Calu3 (cell line): Measurements from ENCODE around the gene HCAR1. TPM values are rescaled to one million over a fixed set of nuclear protein-coding genes. Genes with fewer than 3 reads are reported as not detected.
"Not testable (repeated sequence)": the region's sequence is repeated elsewhere in the genome, so short reads cannot be mapped to it uniquely, and the experiment has no call there.

Experiments
- BruUV-seq: library from RNA; stranded (reverse); fragments of 400-500 nt; replicated peaks from 2 replicates; lab custom pipeline; 2021; lab: Mats Ljungman, UMichigan
- CTCF ChIA-PET: fragments of 300-600 bp; sonication (Branson Sonifier 250); formaldehyde crosslinking; loops from one replicate; lab custom pipeline; 2022; ENCODE audit warnings: antibody characterized with exemption; lab: Charles Lee
- DNase-seq: peaks from one replicate; pipeline ENCODE4 v3.0.0; 2022
- H3K27ac Mint-ChIP-seq: one replicate; pipeline ENCODE4 v1.8.0; 2022; ENCODE audit warnings: mixed read lengths; ENCODE audit not compliant: unreplicated experiment
- H3K27me3 Mint-ChIP-seq: one replicate; pipeline ENCODE4 v1.8.0; 2022; ENCODE audit warnings: mixed read lengths; ENCODE audit not compliant: unreplicated experiment
- H3K36me3 Mint-ChIP-seq: one replicate; pipeline ENCODE4 v1.8.0; 2022; ENCODE audit warnings: mild to moderate bottlenecking, moderate library complexity, mixed read lengths; ENCODE audit not compliant: insufficient read depth, unreplicated experiment
- H3K4me1 Mint-ChIP-seq: one replicate; pipeline ENCODE4 v1.8.0; 2022; ENCODE audit warnings: mild to moderate bottlenecking, low read depth, mixed read lengths; ENCODE audit not compliant: unreplicated experiment
- H3K4me3 Mint-ChIP-seq: one replicate; pipeline ENCODE4 v1.8.0; 2022; ENCODE audit warnings: mild to moderate bottlenecking, low read depth, moderate library complexity, mixed read lengths; ENCODE audit not compliant: unreplicated experiment
- H3K9me3 Mint-ChIP-seq: one replicate; pipeline ENCODE4 v1.8.0; 2022; ENCODE audit warnings: low read depth, mixed read lengths; ENCODE audit not compliant: unreplicated experiment
- intact Hi-C: fragments of 100-400 bp; cut with micrococcal nuclease; formaldehyde crosslinking; loops from one replicate; pipeline ENCODE4 v1.10.0; 2022; ENCODE audit not compliant: unreplicated experiment
- total RNA-seq: library from RNA; stranded (reverse); gene quantifications from 2 replicates; pipeline ENCODE4 v1.2.3, GENCODE V29; 2022
- TF ChIP-seq, protein P1 (sequence below): fragments of 200-600 bp; IDR thresholded peaks from one replicate; pipeline ENCODE4 v1.8.0; 2022; ENCODE audit warnings: antibody characterized with exemption; ENCODE audit not compliant: unreplicated experiment

Gene HCAR1
- total RNA-seq, 1 experiment from 2014 or later: 5.9 TPM

DNA sequence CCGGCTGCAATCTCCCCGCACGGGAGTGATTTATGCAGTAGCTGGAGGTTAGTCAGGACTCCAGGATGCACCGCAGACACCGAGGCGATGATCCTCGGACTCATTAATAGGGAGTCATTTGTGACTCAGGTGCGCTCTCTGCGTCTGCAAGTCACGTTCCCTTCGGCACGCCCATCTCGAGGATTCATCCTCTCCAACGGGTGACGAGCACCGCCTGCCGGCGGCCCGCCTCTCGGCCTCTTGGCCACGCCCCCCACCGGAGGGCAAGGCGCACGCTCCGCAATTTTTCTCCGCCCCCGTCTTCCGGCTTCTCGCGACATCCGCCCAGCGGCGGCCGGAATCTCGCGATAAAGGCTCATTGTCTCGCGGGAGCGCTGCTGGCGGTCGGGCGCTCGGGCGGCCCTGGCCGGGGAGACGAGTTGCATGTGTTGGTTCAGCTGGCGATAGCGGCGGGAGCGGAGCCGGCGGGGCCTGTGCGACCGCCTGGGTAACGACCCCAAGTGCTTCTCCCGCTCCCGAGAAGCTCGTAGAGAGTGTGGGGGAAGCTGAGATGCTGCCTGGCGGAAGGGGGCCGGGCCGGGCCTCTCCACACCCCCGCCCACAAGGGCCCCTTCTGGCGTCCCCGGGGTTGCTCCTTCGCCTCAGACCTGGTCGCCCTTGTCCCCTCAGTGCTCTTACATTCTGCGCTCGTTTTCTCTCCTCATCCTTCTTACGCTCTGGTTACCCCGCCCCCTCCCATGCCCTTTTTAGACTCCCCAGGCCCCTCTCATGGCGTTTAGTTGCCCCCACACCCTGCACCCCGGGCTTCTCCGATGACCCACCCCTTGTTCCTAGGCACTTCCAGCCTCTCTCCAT lies 22.0 kb upstream of the HCAR1 start, which contains the start of gene DENR:
Gene DENR (plus strand): TSS at position 361 of the 855 bp plus-strand sequence. CDS start 878 bp downstream, outside the sequence.
- Mint-ChIP-seq H3K27ac (peak within 1 kb of the TSS; percentile 99), H3K27me3 (no peaks in the 10 kb centered on the region), H3K9me3 (peaks cover 3% of the 10 kb centered on the region), H3K4me3 (peak within 1 kb of the TSS; percentile 98), H3K4me1 (peaks cover 63% of the 10 kb centered on the region), H3K36me3 (peaks cover 52% of the 10 kb centered on the region)
- CTCF ChIA-PET: interaction anchor here (1.0 to 1.6 kb wide), 4 partner anchors 9 to 115 kb away, joined by 3 to 21 read pairs (median 5); no protein-coding TSS in a partner anchor
- peak; percentile 100 for DNase-seq
- TF ChIP-seq, protein P1, sequence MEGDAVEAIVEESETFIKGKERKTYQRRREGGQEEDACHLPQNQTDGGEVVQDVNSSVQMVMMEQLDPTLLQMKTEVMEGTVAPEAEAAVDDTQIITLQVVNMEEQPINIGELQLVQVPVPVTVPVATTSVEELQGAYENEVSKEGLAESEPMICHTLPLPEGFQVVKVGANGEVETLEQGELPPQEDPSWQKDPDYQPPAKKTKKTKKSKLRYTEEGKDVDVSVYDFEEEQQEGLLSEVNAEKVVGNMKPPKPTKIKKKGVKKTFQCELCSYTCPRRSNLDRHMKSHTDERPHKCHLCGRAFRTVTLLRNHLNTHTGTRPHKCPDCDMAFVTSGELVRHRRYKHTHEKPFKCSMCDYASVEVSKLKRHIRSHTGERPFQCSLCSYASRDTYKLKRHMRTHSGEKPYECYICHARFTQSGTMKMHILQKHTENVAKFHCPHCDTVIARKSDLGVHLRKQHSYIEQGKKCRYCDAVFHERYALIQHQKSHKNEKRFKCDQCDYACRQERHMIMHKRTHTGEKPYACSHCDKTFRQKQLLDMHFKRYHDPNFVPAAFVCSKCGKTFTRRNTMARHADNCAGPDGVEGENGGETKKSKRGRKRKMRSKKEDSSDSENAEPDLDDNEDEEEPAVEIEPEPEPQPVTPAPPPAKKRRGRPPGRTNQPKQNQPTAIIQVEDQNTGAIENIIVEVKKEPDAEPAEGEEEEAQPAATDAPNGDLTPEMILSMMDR: peak; percentile 76
- BruUV-seq: no TSS peak
- intact Hi-C loops: loop anchor here (1.0 kb wide), 3 partner anchors 26 to 114 kb away; no protein-coding TSS in a partner anchor

DNA sequence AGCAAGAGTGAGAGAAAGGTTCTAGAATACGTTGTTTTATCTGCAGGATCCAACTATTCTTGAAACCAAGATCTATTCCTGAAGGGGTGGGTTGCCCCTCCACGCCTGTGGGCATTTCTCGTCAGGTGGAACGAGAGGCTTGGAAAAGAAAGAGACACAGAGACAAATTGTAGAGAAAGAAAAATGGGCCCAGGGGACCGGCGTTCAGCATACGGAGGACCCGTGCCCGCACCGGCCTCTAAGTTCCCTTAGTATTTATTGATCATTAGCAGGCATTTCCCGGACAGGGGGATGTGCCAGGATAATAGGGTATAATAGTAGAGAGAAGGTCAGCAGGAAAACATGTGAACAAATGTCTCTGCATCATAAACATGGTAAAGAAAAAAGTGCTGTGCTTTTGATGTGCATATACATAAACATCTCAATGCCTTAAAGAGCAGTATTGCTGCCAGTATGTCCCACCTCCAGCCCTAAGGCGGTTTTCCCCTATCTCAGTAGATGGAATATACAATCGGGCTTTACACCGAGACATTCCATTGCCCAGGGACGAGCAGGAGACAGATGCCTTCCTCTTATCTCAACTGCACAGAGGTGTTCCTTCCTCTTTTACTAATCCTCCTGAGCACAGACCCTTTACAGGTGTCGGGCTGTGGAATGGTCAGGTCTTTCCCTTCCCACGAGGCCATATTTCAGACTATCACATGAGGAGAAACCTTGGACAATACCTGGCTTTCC lies 20.3 kb upstream of the HCAR1 start:
- Mint-ChIP-seq H3K36me3 (peaks cover 41% of the 10 kb centered on the region), H3K27ac (peak overlapping the region; percentile 99), H3K4me3 (peak overlapping the region; percentile 98), H3K4me1 (peaks cover 46% of the 10 kb centered on the region)
- BruUV-seq, DNase-seq, H3K27me3 Mint-ChIP-seq, H3K9me3 Mint-ChIP-seq, intact Hi-C loops: not testable (repeated sequence)
- CTCF ChIA-PET: interaction anchor here (0.7 kb wide), 1 partner anchor 30 kb away, joined by 3 read pairs; no protein-coding TSS in a partner anchor

DNA sequence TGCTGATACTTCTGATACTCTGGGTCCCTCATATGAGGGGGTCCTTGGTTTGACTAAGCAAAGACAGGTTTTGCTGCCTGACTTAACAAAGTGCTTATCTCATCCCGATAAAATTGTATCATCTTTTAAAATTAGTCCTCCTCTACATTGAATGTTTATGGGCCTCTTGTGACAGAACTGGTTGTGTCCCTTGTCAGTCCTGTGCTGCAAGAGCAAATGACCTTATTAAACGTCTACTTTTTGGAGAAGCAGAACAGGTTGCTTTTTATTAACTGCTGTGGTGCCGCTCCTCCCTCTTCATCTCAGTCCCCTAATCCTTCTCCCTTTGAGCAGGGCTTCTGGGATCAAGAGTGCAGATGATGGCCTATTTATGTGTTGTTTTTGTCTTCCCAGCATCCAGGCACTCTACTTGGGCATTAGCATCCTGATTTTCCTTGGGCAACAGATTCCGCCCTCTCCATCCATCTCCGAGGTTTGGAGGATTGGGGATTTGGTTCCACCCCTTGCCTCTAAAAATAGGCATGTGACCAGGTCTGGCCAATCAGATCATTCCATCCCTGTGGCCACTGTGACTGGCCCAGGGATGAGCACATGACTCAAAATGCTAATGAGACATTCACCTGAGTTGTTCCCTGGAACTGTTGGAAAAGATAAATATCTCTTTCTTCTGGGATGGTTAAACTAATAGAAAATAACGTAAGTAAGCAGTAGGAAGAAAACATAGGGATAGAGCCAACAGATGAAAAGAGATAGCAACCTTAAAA lies 19.1 kb upstream of the HCAR1 start:
- intact Hi-C loops: no loop called here
- no TSS peak for BruUV-seq
- CTCF ChIA-PET: interaction anchor here (0.7 to 1.2 kb wide), 3 partner anchors 31 to 112 kb away, joined by 3 to 4 read pairs (median 3); no protein-coding TSS in a partner anchor
- Mint-ChIP-seq H3K36me3 (peaks cover 29% of the 10 kb centered on the region), H3K27me3 (no peaks in the 10 kb centered on the region), H3K27ac (no peak overlapping the region), H3K4me1 (peaks cover 38% of the 10 kb centered on the region), H3K4me3 (no peak overlapping the region), H3K9me3 (peaks cover 3% of the 10 kb centered on the region)
- TF ChIP-seq, protein P1: no peak
- DNase-seq: no peak

DNA sequence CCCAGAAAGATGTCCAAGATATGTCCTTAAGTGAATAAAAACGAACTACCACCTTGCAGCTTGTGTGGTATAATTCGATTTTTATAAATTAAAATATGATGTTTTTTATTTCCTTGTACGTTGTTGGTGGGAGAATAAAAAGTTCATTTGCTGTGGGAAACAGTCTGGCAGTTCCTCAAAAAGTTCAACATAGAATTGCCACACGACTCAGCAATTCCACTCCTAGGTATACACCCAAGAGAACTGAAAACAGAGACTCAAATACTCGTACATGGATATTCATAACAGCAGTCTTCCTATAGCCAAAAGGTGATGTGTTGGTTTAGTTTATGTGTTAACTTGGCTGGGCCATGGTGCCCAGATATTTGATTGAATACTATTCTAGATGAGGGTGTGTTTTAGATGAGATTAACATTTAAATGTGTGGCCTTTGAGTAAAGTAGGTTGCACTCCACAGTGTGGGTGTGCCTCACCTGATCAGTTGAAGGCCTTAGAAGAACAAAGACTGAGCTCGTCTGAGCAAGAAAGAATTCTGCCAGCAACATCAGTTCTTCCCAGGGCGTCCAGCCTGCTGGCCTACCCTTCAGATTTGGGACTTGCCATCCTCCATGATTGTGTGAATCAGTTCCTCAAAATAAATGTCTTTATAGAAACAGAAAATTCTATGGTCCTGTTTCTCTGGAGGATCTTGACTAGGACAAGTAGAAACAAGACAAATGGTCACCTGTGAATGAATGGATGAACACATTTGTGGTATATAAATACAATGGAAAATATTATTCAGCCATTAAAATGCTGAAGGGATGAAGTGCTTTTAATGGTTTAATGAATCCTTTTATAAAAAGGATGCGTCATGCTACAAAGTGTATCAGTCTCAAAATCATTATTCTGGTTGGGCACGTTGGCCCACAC lies 16.8 kb upstream of the HCAR1 start:
- TF ChIP-seq, protein P1: no peak
- no peak for DNase-seq
- Mint-ChIP-seq H3K4me1 (peaks cover 25% of the 10 kb centered on the region), H3K4me3 (no peak overlapping the region), H3K27ac (no peak overlapping the region), H3K36me3 (peaks cover 6% of the 10 kb centered on the region), H3K27me3 (no peaks in the 10 kb centered on the region), H3K9me3 (peaks cover 3% of the 10 kb centered on the region)
- intact Hi-C loops: no loop called here
- BruUV-seq: no TSS peak
- CTCF ChIA-PET: no interaction called here
